Left lobe of liver (tissue), 2 donors: ENCODE data around the gene USP28. TPM values are rescaled to one million over a fixed set of nuclear protein-coding genes. Genes with fewer than 3 reads are reported as not detected.
"Not testable (repeated sequence)": the region's sequence is repeated elsewhere in the genome, so short reads cannot be mapped to it uniquely, and the experiment has no call there.

Source experiments
- ATAC-seq: fragments of 200-7000 bp; cut with Tn5 transposase; one replicate; pipeline ENCODE4 v1.9.1; 2020; ENCODE audit warnings: mild to moderate bottlenecking, moderate library complexity
- DNase-seq: peaks from one replicate; pipeline ENCODE4 v3.0.0-alpha.2; 2020; ENCODE audit warnings: low spot score
- total RNA-seq: library from RNA; stranded (reverse); gene quantifications from one replicate; pipeline ENCODE4 v1.2.1, GENCODE V29; 2021
- donor health status: DM: no; HTN: no; CAD: no; lungs with moderate emphysema.
- donor health status: DM: no; HTN: yes; CAD: no.

USP28 gene
- total RNA-seq, 1 donor from 2014 or later, result 11.6 TPM

DNA sequence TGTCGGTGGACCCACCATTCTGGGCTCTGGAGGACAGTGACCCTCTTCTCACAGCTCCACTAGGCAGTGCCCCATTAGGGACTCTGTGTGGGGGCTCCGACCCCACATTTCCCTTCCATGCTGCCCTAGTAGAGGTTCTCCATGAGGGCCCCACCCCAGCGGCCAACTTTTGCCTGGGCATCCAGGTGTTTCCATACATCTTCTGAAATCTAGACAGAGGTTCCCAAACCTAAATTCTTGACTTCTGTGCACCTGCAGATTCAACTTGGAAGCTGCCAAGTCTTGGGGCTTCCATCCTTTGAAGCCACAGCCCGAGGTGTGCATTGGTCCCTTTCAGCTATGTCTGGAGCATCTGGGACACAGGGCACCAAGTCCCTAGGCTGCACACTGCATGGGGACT, 4.1 kb upstream of the USP28 start:
- ATAC-seq, DNase-seq: not testable (repeated sequence)

DNA sequence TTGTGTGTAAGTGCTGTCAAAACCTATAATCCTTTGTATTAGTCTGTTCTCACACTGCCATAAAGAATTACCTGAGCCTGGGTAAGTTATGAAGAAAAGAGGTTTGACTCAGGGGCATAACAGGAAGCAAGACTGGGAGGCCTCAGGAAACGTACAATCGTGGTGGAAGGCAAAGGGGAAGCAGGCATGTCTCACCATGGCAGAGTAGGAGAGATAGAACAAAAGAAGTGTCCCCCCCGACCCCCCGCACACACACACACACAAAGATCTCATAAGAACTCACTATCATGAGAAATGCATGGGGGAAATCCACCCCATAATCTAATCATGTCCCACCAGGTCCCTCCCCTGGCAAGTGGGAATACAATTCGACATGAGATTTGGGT, 2.3 kb upstream of the USP28 start:
- DNase-seq (no peak), ATAC-seq (no peak)

DNA sequence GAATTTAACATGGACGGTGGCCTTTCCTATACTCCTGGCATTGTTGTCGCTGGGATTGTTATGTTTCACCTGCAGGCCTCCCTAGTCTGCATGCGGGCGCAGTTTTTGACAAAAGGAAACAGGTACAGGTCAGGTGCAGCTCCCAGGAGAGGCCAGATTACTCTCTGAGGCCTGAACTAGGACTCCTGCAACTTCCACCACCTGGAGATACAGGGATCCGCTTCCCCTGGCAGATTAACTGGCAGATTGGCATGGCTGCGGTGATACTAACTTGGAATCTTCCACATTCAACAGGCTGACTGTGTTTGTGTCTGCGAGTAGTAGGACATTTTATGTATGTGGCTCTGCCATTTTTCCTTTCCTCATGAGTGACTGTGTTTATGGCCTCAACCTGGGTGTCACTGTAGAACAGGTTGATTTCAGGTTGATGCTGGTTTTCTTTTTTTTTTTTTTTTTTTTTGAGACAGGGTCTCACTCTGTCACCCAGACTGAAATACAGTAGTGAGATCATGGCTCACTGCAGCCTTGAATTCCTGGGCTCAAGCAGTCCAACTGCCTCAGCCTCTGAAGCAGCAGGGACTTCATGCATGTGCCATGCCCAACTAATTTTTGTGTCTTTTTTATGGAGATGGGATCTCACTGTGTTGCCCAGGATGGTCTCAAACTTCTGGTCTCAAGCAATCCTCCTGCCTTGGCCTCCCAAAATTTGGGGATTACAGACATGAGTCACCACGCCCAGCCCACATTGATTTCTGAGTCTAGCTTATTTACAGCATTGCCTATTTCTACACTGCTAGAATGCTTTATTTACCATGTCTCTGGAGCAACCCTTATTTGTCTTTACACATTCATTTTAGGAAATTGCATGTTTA, 1.7 kb upstream of the USP28 start:
- ATAC-seq, result no peak
- no peak for DNase-seq

GRCh38 chr11:113876074-113876797, 864 bp upstream of the USP28 start:
- no peak for DNase-seq

GRCh38 chr11:113874581-113875233, 665 bp downstream of the USP28 start:
- ATAC-seq, result peak; percentile 9
- no peak for DNase-seq

More at GRCh38 chr11:113876074-113876797, 864 bp upstream of the USP28 start:
- no peak for ATAC-seq

DNA sequence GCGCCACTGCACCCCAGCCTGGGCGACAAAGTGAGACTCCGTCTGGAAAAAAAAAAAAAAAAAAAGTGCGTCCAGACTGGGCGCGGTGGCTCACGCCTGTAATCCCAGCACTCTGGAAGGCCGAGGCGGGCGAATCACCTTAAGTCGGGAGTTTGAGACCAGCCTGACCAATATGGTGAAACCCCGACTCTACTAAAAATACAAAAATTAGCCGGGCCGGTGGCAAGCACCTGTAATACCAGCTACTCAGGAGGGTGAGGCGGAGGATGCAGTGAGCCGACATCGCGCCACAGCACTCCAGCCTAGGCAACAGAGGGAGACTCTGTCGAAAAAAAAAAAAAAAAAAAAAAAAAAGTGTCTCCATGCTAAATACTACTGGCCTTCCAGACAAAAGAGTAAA, 1.3 kb downstream of the USP28 start:
- DNase-seq, result no peak
- no peak for ATAC-seq

DNA sequence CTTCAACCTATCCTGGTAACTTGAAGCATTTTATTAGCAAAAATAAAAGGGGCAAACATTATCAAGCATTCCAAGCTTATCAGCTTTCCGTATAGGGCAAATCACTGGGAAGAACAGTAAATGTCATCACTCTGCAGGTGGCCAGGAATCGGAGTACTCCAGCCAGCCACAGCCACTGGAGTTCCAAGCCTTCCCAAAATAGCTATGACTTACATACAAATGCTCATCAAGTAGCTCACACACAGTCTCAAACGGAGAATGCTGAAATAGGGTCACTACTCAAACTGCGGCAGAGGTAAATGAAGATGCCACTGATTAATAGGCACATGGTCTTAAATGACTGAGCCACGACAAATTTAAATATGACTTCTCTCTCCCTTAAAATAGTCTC, 2.1 kb downstream of the USP28 start:
- DNase-seq, result no peak
- no peak for ATAC-seq

DNA sequence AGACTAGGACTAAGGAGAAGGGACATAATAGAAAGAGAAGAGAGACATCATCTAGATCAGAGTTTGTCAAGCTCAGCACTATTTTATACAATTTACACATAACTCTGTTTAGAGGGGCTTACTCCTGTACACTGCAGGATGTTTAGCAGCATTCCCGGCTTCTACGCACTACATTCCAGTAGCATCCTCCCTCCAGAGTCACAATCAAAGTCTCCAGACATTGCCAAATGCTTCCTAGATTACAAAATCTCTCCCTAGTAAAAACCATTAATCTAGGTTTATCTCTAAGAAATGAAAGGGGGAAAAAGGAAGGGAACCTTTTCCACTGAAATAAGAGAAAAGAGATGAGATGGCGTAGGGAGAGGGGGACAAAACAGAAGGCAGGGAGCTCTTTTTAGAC, 4.0 kb downstream of the USP28 start:
- ATAC-seq, result no peak
- no peak for DNase-seq

DNA sequence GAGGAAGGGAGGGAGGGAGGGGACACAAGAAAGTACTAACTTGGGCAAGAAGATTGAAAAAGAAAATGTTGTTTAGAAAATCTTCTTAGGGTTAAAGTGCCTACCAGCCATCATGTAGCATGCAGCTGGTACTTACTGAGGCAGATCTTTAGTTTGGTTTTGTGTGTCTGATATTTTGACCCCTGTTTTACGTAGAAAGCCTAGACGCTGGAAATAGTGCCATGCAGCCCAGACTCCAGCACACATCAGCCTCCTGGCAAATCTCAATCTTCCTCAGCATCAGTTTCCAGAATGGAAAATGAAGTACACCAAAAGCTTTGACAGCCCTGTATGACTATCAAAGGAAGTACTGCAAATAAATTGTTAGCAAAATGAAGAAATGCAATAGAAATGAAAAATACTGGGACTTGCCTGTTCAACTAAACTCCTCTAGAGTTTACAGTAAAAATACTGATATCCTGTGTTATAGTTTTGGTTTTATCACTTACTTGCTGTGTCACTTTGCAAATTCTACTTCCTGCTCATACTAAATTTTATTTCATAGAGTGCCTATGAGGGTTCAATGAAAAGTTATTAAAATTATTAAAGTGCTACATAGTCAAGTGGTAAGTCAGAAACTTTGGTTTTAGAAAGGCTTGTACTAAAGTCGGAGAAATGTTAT, 7.4 kb downstream of the USP28 start:
- DNase-seq, result no peak
- no peak for ATAC-seq

DNA sequence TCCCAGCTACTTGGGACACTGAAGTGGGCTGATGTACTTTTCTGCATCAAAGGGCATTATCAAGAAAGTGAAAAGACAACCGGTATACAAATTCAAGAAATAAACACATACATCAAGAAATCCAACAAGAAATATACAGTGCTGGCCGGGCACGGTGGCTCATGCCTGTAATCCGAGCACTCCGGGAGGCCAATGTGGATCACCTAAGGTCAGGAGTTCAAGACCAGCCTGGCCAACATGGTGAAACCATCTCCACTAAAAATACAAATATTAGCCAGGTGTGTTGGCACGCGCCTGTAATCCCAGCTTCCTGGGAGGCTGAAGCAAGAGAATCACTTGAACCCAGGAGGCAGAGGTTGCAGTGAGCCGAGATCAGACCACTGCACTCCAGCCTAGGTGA, 9.5 kb downstream of the USP28 start:
- no peak for DNase-seq

GRCh38 chr11:113864410-113864809, 11.0 kb downstream of the USP28 start:
- ATAC-seq (peak; percentile 60), DNase-seq (no peak)

More for the DNA sequence above, 9.5 kb downstream of the USP28 start:
- ATAC-seq, result peak; percentile 21

DNA sequence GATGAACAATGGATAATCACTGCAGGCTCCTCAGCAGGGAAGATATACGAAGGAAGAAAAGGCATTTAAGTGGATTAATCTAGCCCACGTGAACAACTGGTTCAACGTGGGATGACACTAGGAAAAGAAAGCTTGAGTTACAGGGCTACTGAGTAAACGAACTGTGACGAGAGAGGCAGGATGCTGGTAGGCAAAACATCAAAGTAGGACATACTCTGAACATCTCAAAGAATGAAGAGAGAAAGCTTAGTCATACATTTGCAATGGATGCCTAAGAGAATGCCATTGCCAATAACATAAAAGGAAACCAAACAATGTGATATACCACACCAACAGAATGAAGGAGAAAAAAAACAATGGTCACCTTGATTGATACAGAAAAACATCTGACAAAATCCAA, 12.9 kb downstream of the USP28 start:
- DNase-seq, result no peak
- no peak for ATAC-seq

DNA sequence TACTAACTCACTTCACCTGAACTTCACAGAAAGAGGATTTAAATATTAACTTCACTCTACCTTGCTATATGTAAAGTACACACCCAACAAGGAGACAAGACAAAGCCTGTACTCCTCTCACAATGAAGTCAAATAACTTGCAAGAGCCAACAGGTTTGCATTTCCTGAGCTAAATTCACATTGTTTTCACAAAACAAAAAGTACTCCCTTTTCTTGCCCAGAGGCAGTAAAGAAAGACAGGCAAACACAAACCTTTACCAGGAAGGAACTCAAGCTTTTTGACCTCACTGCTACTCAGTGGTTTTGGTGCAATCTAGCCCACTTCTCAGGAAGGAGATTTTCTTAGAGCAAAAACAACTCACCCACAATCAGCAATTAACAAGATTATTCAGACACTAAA, 15.7 kb downstream of the USP28 start:
- no peak for DNase-seq
- peak; percentile 11 for ATAC-seq

GRCh38 chr11:113856966-113857759, 18.2 kb downstream of the USP28 start:
- no peak for ATAC-seq
- DNase-seq, result no peak

DNA sequence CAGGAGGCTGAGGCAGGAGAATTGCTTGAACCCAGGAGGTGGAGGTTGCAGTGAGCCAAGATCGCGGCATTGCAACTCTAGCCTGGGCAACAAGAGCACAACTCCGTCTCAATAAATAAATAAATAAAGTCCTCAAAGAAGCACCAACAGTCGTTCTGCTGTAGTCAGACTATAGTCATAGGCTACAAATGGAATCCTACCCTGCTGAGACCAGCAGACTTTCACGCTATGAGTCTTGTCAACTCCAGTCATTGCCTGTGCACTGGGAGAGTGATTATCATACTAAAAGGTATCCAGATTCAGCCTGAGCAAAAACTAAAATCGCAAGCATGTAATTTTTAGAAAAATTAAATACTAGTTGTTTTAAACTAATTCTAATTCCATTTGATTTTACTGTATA, 19.6 kb downstream of the USP28 start:
- ATAC-seq (no peak), DNase-seq (no peak)

- DNase-seq, result no peak
- ATAC-seq, result no peak
Measured at GRCh38 chr11:113850188-113850587, 25.2 kb downstream of the USP28 start.

DNA sequence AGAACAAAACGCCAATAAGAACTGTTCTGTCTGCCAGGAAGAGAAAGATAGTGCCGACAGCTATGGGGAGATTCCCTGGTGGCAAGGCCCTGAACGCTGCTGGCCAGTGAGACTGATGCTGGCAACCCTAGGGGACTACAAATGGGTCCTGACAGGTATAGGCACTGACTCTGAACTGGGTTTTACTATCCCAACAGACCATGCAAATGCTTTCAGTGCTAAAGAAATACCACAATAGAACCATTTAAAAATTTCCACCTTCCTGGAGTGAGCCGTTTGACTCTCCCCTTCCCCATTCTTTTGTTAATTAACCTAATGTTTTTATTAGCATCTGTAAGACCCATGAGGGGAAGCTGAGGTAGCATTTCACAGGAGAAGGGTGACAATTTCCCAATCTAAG, 25.7 kb downstream of the USP28 start:
- ATAC-seq, result no peak

DNA sequence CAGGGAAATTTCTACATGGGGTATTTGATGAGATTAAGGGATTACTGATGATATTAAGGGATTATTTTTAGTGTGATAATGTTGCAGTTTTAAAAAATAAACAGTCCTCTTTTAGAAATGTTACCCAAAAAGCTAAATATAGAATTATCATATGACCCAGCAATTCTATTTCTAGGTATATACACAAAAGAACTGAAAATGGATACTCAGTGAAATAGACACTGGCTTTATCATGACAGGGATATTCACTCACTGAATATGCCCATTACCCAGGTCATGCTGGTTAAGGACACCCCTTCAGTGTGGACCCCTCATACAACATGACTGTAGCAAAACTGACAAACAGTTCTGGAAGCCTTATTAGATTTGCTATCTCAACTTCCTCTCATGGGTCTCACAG, 27.8 kb downstream of the USP28 start:
- ATAC-seq (no peak), DNase-seq (no peak)

More for the DNA sequence above, 25.7 kb downstream of the USP28 start:
- no peak for DNase-seq

GRCh38 chr11:113847111-113847510, 28.3 kb downstream of the USP28 start:
- ATAC-seq (no peak), DNase-seq (no peak)

GRCh38 chr11:113841691-113842090, 33.7 kb downstream of the USP28 start:
- DNase-seq (no peak), ATAC-seq (no peak)
